ENCODE data around the gene SLX4IP.

The SLX4IP gene

GRCh38 chr20:10565191-10565921 is 130.3 kb downstream of the SLX4IP start:
- peak; percentile 80 for DNase-seq (ENCODE audit: low read depth)
- no peak for TF ChIP-seq CTCF (IDR thresholded peaks at IDR 0.05; ENCODE audit: insufficient read depth, low read depth, low read length, missing control alignments)
- H3K4me3 ChIP-seq (ENCODE audit: low read length) = no peak overlapping the region

- TF ChIP-seq CTCF (IDR thresholded peaks at IDR 0.05; ENCODE audit: insufficient read depth, low read depth, low read length, missing control alignments) = no peak
- DNase-seq (ENCODE audit: low read depth) = peak; percentile 22
- no peak overlapping the region for H3K4me3 ChIP-seq (ENCODE audit: low read length)
These were observed 131.1 kb downstream of the SLX4IP start for GRCh38 chr20:10565922-10566897.

- no peak for DNase-seq (ENCODE audit: low read depth)
- no peak for TF ChIP-seq CTCF (IDR thresholded peaks at IDR 0.05; ENCODE audit: insufficient read depth, low read depth, low read length, missing control alignments)
- no peak overlapping the region for H3K4me3 ChIP-seq (ENCODE audit: low read length)
These were observed 132.9 kb downstream of the SLX4IP start for GRCh38 chr20:10568032-10568431.

- no peak for TF ChIP-seq CTCF (IDR thresholded peaks at IDR 0.05; ENCODE audit: insufficient read depth, low read depth, low read length, missing control alignments)
- no peak for DNase-seq (ENCODE audit: low read depth)
- H3K4me3 ChIP-seq (ENCODE audit: low read length) = no peak overlapping the region
These were observed 136.3 kb downstream of the SLX4IP start for GRCh38 chr20:10571313-10571815.

GRCh38 chr20:10572853-10573252 is 137.7 kb downstream of the SLX4IP start:
- no peak for TF ChIP-seq CTCF (IDR thresholded peaks at IDR 0.05; ENCODE audit: insufficient read depth, low read depth, low read length, missing control alignments)
- no peak for DNase-seq (ENCODE audit: low read depth)
- H3K4me3 ChIP-seq (ENCODE audit: low read length) = no peak overlapping the region

- DNase-seq (ENCODE audit: low read depth) = peak; percentile 65
- no peak for TF ChIP-seq CTCF (IDR thresholded peaks at IDR 0.05; ENCODE audit: insufficient read depth, low read depth, low read length, missing control alignments)
- no peak overlapping the region for H3K4me3 ChIP-seq (ENCODE audit: low read length)
These were observed 138.3 kb downstream of the SLX4IP start for GRCh38 chr20:10573273-10573950.
